OCI-LY3 (cell line): ENCODE data around the gene DDT.
"Not testable (repeated sequence)": the region's sequence is repeated elsewhere in the genome, so short reads cannot be mapped to it uniquely, and the experiment has no call there.

Experiments used
- CTCF ChIP-seq: fragments of 200-600, 300-600 bp; sonication (generic); IDR thresholded peaks from 2 replicates; pipeline ENCODE4 v1.5.1; 2014; ENCODE audit warnings: antibody characterized with exemption, low read length, low read depth
- EZH2phosphoT487 ChIP-seq: fragments of 200-600 bp; shearing (Covaris generic); IDR thresholded peaks from 2 replicates; pipeline ENCODE4 v1.6.1; 2018; ENCODE audit warnings: antibody characterized with exemption, mixed run types, low read depth

- TF ChIP-seq CTCF, EZH2phosphoT487: not testable (repeated sequence)
Observed at GRCh38 chr22:23977304-23977703, 3.1 kb upstream of the DDT start.
